ENCODE results near the gene DST. TPM values are rescaled to one million over a fixed set of nuclear protein-coding genes. Genes with fewer than 3 reads are reported as not detected.
A peak's percentile ranks its signal among the peaks of the same experiment; 100 is the strongest.

Gene DST
- total RNA-seq, 1 donor from 2014 or later, result 442 TPM

GRCh38 chr6:56484669-56485068, 158.0 kb downstream of the DST start:
- TF ChIP-seq EZH2 (IDR thresholded peaks at IDR 0.05; ENCODE audit: insufficient read depth, low read length) (no peak), CTCF (IDR thresholded peaks at IDR 0.05; ENCODE audit: insufficient read depth, low read depth, low read length) (no peak)
- Histone ChIP-seq H3K79me2 (ENCODE audit: insufficient read depth, low read length) (no peaks in the 10 kb centered on the region), H3K27ac (ENCODE audit: low read depth, low read length) (peak overlapping the region; percentile 49), H4K20me1 (ENCODE audit: insufficient read depth, low read length) (no peaks in the 10 kb centered on the region), H3K36me3 (ENCODE audit: insufficient read depth, low read length) (peaks cover 56% of the 10 kb centered on the region), H3K4me1 (ENCODE audit: insufficient read depth, low read length) (peaks cover 7% of the 10 kb centered on the region), H3K9ac (ENCODE audit: low read length) (no peak overlapping the region), H3K4me3 (ENCODE audit: insufficient read depth, low read depth, low read length) (no peak overlapping the region), H3K9me3 (ENCODE audit: insufficient read depth, low read depth, low read length) (no peaks in the 10 kb centered on the region), H3K4me2 (ENCODE audit: low read length) (peak overlapping the region; percentile 21), H2AFZ (ENCODE audit: low read depth, low read length) (no peak overlapping the region), H3K27me3 (ENCODE audit: insufficient read depth, low read length) (no peaks in the 10 kb centered on the region)
- Mint-ChIP-seq H3K4me1 (ENCODE audit: low read depth, unreplicated experiment) (peaks cover 4% of the 10 kb centered on the region), H3K4me3 (ENCODE audit: unreplicated experiment) (no peak overlapping the region), H3K27ac (ENCODE audit: unreplicated experiment) (no peak overlapping the region), H3K9me3 (ENCODE audit: unreplicated experiment) (no peaks in the 10 kb centered on the region), H3K36me3 (ENCODE audit: low read depth, unreplicated experiment) (peaks cover 21% of the 10 kb centered on the region), H3K27me3 (ENCODE audit: low read depth, unreplicated experiment) (no peaks in the 10 kb centered on the region)
- peak; percentile 23 for FAIRE-seq
- DNase-seq (ENCODE audit: low read depth), result peak; percentile 63

- no peaks in the 10 kb centered on the region for H3K27me3 Mint-ChIP-seq (ENCODE audit: low read depth, unreplicated experiment)
- FAIRE-seq, result no peak
Observed at GRCh38 chr6:56483929-56484328, 158.8 kb downstream of the DST start.

More at GRCh38 chr6:56483929-56484328, 158.8 kb downstream of the DST start:
- Histone ChIP-seq H3K9me3 (ENCODE audit: insufficient read depth, low read depth, low read length) (peaks cover 3% of the 10 kb centered on the region), H2AFZ (ENCODE audit: low read depth, low read length) (no peak overlapping the region), H3K4me3 (ENCODE audit: insufficient read depth, low read depth, low read length) (no peak overlapping the region), H3K9ac (ENCODE audit: low read length) (no peak overlapping the region), H3K27me3 (ENCODE audit: insufficient read depth, low read length) (no peaks in the 10 kb centered on the region), H3K4me2 (ENCODE audit: low read length) (no peak overlapping the region), H3K4me1 (ENCODE audit: insufficient read depth, low read length) (peaks cover 7% of the 10 kb centered on the region), H3K27ac (ENCODE audit: low read depth, low read length) (peak overlapping the region; percentile 49), H3K79me2 (ENCODE audit: insufficient read depth, low read length) (no peaks in the 10 kb centered on the region), H3K36me3 (ENCODE audit: insufficient read depth, low read length) (peaks cover 55% of the 10 kb centered on the region), H4K20me1 (ENCODE audit: insufficient read depth, low read length) (peaks cover 5% of the 10 kb centered on the region)
- no peak overlapping the region for H3K27ac Mint-ChIP-seq (ENCODE audit: unreplicated experiment)
- H3K4me3 Mint-ChIP-seq (ENCODE audit: unreplicated experiment), result no peak overlapping the region
- no peak for TF ChIP-seq CTCF (IDR thresholded peaks at IDR 0.05; ENCODE audit: insufficient read depth, low read depth, low read length)
- no peak for TF ChIP-seq EZH2 (IDR thresholded peaks at IDR 0.05; ENCODE audit: insufficient read depth, low read length)
- peaks cover 28% of the 10 kb centered on the region for H3K36me3 Mint-ChIP-seq (ENCODE audit: low read depth, unreplicated experiment)
- H3K4me1 Mint-ChIP-seq (ENCODE audit: low read depth, unreplicated experiment), result peaks cover 4% of the 10 kb centered on the region
- H3K9me3 Mint-ChIP-seq (ENCODE audit: unreplicated experiment), result no peaks in the 10 kb centered on the region
- peak; percentile 70 for DNase-seq (ENCODE audit: low read depth)

Measured in astrocyte (in vitro differentiated cells and primary cell).